Colonic mucosa (tissue), 4 donors: ENCODE results near the gene CZIB. TPM values are rescaled to one million over a fixed set of nuclear protein-coding genes. Genes with fewer than 3 reads are reported as not detected.

ENCODE experiments used
- DNase-seq: peaks from one replicate; pipeline ENCODE4 v3.0.0-alpha.2; 2020
- H3K27ac ChIP-seq: fragments of 200-600 bp; one replicate; pipeline ENCODE4 v1.8.0; 2021
- H3K27me3 ChIP-seq: fragments of 200-600 bp; one replicate; pipeline ENCODE4 v1.8.0; 2021
- H3K36me3 ChIP-seq: fragments of 200-600 bp; one replicate; pipeline ENCODE4 v1.8.0; 2021
- H3K4me1 ChIP-seq: fragments of 200-600 bp; one replicate; pipeline ENCODE4 v1.8.0; 2021; ENCODE audit warnings: mild to moderate bottlenecking
- H3K4me3 ChIP-seq: fragments of 200-600 bp; one replicate; pipeline ENCODE4 v1.8.0; 2021
- H3K9ac ChIP-seq, 2 donors: one replicate each; pipeline ENCODE4 v1.7.0; 2013; ENCODE audit warnings: control low read depth in 2 of 2, low read depth in 2 of 2, low read length in 2 of 2
- H3K9me3 ChIP-seq: fragments of 200-600 bp; one replicate; pipeline ENCODE4 v1.8.0; 2021
- intact Hi-C: fragments of 100-400 bp; cut with DNase I; formaldehyde crosslinking; loops from one replicate; pipeline ENCODE4 v1.14.1; 2022
- total RNA-seq, 2 donors: library from RNA; stranded (reverse); fragmentation: NEBNext Ultra II Directional in 1 of 2; extraction: Animal tissue kit (Norgen Biotek cat#: 25700) in 1 of 2; gene quantifications; one replicate each; pipeline ENCODE4 v1.2.1, GENCODE V29; 2021
- TF ChIP-seq, protein P1 (sequence below): fragments of 200-600 bp; IDR thresholded peaks from one replicate; pipeline ENCODE4 v1.8.0; 2022; ENCODE audit warnings: antibody characterized with exemption, mild to moderate bottlenecking
- donor health status: healthy.
- donor health status: DM: no; HTN: no; CAD: no.
- donor health status: DM: no; HTN: no; CAD: no.

The CZIB gene
- total RNA-seq, 2 donors from 2014 or later: 34.6 to 43.9 TPM

DNA sequence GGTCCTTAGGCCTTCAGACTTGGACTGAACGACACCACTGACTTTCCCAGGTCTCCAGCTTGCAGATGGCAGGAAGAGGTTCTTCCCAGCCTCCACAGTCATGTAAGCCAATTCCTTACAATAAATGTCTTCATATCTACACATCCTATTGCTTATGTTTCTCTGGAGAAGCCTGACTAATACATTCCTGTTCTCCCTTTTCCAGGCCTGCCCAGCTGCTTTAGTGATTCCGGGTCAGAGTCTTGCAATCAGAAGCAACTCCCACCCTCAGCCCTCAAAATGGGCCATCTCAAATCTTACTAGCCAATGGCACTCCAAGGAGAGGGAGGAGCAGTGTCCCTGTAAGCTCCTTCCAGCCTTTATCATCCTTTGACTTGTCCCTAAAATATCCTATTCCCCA is 40.2 kb downstream of the CZIB start:
- DNase-seq: no peak
- Histone ChIP-seq H3K4me3 (no peak overlapping the region), H3K27ac (no peak overlapping the region), H3K9ac (no peak overlapping the region), H3K27me3 (no peaks in the 10 kb centered on the region), H3K9me3 (no peaks in the 10 kb centered on the region), H3K4me1 (peaks cover 6% of the 10 kb centered on the region), H3K36me3 (no peaks in the 10 kb centered on the region)
- intact Hi-C loops: loop anchor here (10.0 kb wide), 1 partner anchor 475 kb away; no protein-coding TSS in a partner anchor
- TF ChIP-seq, protein P1, sequence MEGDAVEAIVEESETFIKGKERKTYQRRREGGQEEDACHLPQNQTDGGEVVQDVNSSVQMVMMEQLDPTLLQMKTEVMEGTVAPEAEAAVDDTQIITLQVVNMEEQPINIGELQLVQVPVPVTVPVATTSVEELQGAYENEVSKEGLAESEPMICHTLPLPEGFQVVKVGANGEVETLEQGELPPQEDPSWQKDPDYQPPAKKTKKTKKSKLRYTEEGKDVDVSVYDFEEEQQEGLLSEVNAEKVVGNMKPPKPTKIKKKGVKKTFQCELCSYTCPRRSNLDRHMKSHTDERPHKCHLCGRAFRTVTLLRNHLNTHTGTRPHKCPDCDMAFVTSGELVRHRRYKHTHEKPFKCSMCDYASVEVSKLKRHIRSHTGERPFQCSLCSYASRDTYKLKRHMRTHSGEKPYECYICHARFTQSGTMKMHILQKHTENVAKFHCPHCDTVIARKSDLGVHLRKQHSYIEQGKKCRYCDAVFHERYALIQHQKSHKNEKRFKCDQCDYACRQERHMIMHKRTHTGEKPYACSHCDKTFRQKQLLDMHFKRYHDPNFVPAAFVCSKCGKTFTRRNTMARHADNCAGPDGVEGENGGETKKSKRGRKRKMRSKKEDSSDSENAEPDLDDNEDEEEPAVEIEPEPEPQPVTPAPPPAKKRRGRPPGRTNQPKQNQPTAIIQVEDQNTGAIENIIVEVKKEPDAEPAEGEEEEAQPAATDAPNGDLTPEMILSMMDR: no peak

DNA sequence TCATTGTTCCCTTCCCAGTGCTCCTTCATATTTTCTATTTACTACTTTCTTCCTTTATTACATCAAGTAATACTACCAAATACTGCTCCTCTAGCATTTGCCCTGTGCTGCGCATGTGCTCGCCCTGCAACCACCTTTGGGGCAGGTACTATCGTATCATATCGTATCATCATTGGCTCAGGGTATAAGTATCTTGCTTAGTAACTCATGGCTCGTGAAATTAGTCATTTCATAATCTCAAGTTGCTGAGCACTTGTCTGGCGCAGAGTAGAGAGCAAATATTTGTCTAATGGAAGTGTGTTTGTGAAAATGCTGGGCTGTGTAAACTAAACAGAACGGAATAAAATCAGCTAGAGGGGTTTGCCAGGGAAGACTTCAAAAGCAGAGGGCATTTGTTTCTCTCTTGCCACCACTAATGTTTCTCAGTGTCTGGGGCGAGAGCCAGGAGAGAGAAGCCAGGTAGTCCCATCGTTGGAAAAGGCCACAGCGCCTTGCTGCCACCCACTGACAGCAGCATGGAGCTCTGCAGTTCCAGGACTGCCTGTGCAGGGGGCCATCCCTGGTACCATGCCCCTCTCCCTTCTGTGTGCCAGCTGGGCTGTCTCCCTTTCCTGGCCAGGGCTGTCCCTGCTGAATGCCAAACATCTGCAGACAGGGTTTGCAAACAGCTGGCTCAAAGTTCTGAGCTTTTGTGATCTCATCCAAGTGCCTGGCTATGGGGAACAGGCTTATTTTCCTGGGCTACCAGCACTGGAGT is 43.8 kb downstream of the CZIB start:
- H3K27me3 ChIP-seq: no peaks in the 10 kb centered on the region
- H3K9ac ChIP-seq: no peak overlapping the region
- H3K4me1 ChIP-seq: no peaks in the 10 kb centered on the region
- intact Hi-C loops: loop anchor here (10.0 kb wide), 1 partner anchor 252 kb away; the partner anchor contains the start of genes ECHDC2 and SCP2
- no peaks in the 10 kb centered on the region for H3K9me3 ChIP-seq
- no peak overlapping the region for H3K4me3 ChIP-seq
- no peaks in the 10 kb centered on the region for H3K36me3 ChIP-seq
- TF ChIP-seq, protein P1: no peak
- no peak for DNase-seq
- H3K27ac ChIP-seq: no peak overlapping the region

DNA sequence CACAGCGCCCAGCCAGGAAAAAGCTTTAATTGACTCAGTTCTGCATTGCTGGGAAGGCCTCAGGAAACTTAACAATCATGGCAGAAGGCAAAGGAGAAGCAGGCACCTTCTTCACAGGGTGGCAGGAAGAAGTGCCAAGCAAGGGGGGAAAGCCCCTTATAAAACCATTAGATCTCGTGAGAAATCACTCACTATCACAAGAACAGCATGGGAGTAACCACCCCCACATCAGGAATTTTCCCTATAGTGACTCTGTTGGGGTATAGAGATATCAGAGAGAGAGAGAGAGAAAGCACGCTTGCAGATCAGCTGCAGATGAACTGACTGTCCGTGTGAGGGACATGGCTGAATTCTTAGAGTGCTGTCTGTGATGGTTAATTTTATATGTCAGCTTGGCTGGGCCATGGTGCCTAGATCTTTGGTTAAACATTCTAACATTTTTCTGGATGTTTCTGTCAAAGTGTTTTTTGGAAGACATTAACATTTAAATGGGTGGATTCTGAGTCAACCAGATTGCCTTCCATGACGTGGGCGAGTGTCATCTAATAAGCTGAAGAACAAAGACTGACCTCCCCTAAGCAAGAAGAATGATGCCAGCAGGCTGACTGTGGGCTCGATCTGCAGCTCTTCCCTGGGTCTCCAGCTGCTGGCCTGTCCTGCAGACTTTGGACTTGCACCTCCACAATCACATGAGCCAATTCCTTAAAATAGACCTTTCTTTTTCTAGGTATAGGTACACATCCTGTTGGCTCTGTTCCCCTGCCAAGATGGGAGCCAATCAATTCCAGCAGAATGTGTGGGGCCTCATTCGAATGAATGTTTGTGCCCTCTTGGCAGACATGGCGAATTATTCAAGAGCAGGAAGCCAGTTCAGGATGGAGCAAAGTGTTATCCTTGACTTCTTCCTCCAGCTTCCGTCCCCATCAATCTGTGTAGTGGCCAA is 45.2 kb downstream of the CZIB start:
- DNase-seq: no peak
- intact Hi-C loops: loop anchor here (5.0 to 10.0 kb wide), 2 partner anchors 158 to 250 kb away; partner anchors contain the start of genes ECHDC2 and SCP2
- Histone ChIP-seq H3K27me3 (no peaks in the 10 kb centered on the region), H3K4me3 (no peak overlapping the region), H3K9ac (no peak overlapping the region), H3K9me3 (no peaks in the 10 kb centered on the region), H3K27ac (no peak overlapping the region), H3K4me1 (no peaks in the 10 kb centered on the region), H3K36me3 (no peaks in the 10 kb centered on the region)
- TF ChIP-seq, protein P1: no peak

DNA sequence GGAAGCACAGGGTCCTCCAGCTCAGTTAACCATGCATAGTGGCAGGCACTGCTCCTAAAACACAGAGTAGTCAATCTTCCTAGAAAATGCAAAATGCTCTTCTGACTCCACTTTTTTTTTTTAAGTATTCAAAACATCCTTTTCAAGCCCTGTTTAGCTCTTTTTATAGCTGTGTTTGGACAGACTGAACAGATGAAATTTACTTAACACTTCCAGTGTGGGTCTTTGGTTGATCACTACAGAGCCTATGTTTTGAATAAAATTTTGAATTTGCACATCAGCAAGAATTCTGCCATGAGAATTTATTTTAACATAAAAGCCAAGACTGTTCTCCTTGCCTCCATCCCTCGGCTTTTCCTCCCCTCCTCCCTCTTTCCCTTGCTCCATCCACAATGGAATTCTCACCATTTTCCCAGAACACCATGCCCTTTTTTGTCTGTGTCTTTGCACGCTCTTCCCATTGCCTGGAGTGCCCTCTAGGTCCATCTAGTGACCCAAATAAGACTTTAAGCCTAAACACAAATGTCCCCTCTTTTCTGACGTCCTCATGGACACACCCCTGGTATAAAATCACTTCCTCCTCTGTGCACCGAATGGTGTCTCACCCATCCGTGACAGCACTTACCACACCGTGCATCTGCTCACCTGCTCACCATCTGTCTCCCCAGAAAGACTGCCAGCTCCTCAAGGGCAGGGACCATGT is 47.9 kb downstream of the CZIB start:
- H3K4me3 ChIP-seq: no peak overlapping the region
- peak overlapping the region in 1 of 2 donors; percentile 43 for H3K9ac ChIP-seq
- H3K4me1 ChIP-seq: no peaks in the 10 kb centered on the region
- H3K27me3 ChIP-seq: no peaks in the 10 kb centered on the region
- H3K9me3 ChIP-seq: no peaks in the 10 kb centered on the region
- DNase-seq: peak; percentile 40
- H3K27ac ChIP-seq: no peak overlapping the region
- TF ChIP-seq, protein P1: no peak
- intact Hi-C loops: loop anchor here (5.0 to 10.0 kb wide), 2 partner anchors 155 to 248 kb away; partner anchors contain the start of genes ECHDC2 and SCP2
- no peaks in the 10 kb centered on the region for H3K36me3 ChIP-seq

DNA sequence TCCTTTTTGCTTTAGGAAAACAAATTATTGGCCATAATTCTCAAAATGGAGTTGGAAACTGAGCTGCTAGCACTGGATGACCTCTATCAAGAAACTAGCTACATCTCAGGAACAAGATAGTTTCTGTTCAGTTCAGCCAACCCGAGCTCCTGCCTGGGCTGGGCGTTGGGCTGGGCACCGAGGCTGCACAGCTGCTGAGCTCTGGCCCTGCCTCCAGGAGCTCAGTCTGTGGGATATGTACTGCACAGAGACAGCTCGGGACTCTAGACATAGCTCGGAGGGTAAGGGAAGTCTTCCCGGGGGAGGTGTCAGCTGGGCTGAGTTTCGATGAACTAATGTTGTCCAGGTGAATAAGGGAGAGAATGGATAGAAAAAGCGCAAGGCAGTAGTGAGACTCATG is 53.5 kb downstream of the CZIB start:
- intact Hi-C loops: no loop called here
- Histone ChIP-seq H3K4me1 (no peaks in the 10 kb centered on the region), H3K36me3 (no peaks in the 10 kb centered on the region), H3K9me3 (no peaks in the 10 kb centered on the region), H3K27me3 (no peaks in the 10 kb centered on the region), H3K9ac (no peak overlapping the region), H3K4me3 (no peak overlapping the region), H3K27ac (no peak overlapping the region)
- TF ChIP-seq, protein P1: no peak
- DNase-seq: no peak
